Measurements from ENCODE around the gene LGALS12.

The LGALS12 gene

DNA sequence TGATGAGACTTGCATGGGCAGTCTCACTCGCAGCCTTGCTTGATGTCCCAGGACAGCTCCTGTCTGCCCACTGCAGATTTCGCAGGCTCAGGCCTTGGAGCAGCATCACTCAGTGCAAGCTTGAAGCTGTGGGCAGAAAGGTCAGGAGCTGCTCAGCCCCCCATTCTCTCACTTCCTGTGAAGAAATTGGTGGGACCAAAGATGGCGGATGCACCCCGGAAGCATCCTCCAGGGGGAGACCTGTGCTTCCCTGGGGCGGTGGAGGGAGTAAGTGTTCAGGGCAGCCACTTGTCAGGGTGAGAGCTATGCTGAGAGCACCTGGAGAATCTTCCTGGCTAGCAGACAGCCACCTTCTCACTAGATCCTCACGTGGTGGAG is 46.0 kb downstream of the LGALS12 start:
- no peak for TF ChIP-seq EZH2phosphoT487 (conservative IDR thresholded peaks at IDR 0.05; ENCODE audit: low read length)
- TF ChIP-seq, protein P1, sequence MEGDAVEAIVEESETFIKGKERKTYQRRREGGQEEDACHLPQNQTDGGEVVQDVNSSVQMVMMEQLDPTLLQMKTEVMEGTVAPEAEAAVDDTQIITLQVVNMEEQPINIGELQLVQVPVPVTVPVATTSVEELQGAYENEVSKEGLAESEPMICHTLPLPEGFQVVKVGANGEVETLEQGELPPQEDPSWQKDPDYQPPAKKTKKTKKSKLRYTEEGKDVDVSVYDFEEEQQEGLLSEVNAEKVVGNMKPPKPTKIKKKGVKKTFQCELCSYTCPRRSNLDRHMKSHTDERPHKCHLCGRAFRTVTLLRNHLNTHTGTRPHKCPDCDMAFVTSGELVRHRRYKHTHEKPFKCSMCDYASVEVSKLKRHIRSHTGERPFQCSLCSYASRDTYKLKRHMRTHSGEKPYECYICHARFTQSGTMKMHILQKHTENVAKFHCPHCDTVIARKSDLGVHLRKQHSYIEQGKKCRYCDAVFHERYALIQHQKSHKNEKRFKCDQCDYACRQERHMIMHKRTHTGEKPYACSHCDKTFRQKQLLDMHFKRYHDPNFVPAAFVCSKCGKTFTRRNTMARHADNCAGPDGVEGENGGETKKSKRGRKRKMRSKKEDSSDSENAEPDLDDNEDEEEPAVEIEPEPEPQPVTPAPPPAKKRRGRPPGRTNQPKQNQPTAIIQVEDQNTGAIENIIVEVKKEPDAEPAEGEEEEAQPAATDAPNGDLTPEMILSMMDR (IDR thresholded peaks at IDR 0.05; ENCODE audit: insufficient read depth, low read length, poor library complexity, severe bottlenecking), result no peak
- Histone ChIP-seq H3K27ac (ENCODE audit: low read depth, low read length) (no peak overlapping the region), H3K9me3 (ENCODE audit: insufficient read depth, low read length) (no peaks in the 10 kb centered on the region)

DNA sequence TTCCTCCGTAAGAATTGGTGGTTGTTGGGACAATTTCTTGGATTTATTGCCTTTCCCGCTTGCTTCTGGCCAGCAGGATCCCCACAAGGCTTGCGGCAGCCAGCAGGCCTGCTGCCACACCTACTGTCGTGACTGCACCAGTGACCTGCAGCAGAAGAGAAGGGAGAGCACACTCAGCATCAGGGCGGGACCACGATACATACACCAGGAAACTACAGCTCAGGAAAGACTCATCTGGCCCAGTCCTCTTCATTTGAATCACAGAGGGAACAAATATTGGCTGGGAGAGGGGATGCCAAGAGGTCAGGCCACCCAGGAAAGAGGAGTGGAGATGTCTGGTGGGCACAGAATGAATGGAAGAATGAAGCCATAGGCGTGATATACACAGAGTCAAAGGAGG is 47.0 kb downstream of the LGALS12 start:
- Histone ChIP-seq H3K9me3 (ENCODE audit: insufficient read depth, low read length) (no peaks in the 10 kb centered on the region), H3K4me3 (ENCODE audit: insufficient read depth, low read length, poor library complexity, severe bottlenecking) (no peak overlapping the region), H3K79me2 (ENCODE audit: insufficient read depth, low read length) (no peaks in the 10 kb centered on the region), H4K20me1 (ENCODE audit: low read depth, low read length) (no peaks in the 10 kb centered on the region), H3K9ac (ENCODE audit: low read length) (no peak overlapping the region), H3K4me2 (ENCODE audit: low read depth, low read length, poor library complexity, severe bottlenecking) (no peak overlapping the region), H3K27ac (ENCODE audit: low read depth, low read length) (no peak overlapping the region), H3K27me3 (ENCODE audit: low read length) (no peaks in the 10 kb centered on the region), H3K36me3 (ENCODE audit: low read length) (no peaks in the 10 kb centered on the region), H3K9me2 (replicated peaks; ENCODE audit: insufficient read depth, low read length) (no peaks in the 10 kb centered on the region), H2AFZ (ENCODE audit: low read depth, low read length, severe bottlenecking) (no peak overlapping the region), H3F3A (ENCODE audit: insufficient read depth) (no peaks in the 10 kb centered on the region)
- no peak for TF ChIP-seq EZH2phosphoT487 (conservative IDR thresholded peaks at IDR 0.05; ENCODE audit: low read length)

More for the DNA sequence above, 46.0 kb downstream of the LGALS12 start:
- no peaks in the 10 kb centered on the region for H3K36me3 ChIP-seq (ENCODE audit: low read length)
- H3K79me2 ChIP-seq (ENCODE audit: insufficient read depth, low read length), result no peaks in the 10 kb centered on the region
- H4K20me1 ChIP-seq (ENCODE audit: low read depth, low read length), result no peaks in the 10 kb centered on the region
- no peak overlapping the region for H3K4me3 ChIP-seq (ENCODE audit: insufficient read depth, low read length, poor library complexity, severe bottlenecking)
- no peak overlapping the region for H3K4me2 ChIP-seq (ENCODE audit: low read depth, low read length, poor library complexity, severe bottlenecking)
- no peak overlapping the region for H3K9ac ChIP-seq (ENCODE audit: low read length)
- H3F3A ChIP-seq (ENCODE audit: insufficient read depth), result no peaks in the 10 kb centered on the region
- H2AFZ ChIP-seq (ENCODE audit: low read depth, low read length, severe bottlenecking), result no peak overlapping the region
- no peaks in the 10 kb centered on the region for H3K27me3 ChIP-seq (ENCODE audit: low read length)
- no peaks in the 10 kb centered on the region for H3K9me2 ChIP-seq (replicated peaks; ENCODE audit: insufficient read depth, low read length)

DNA sequence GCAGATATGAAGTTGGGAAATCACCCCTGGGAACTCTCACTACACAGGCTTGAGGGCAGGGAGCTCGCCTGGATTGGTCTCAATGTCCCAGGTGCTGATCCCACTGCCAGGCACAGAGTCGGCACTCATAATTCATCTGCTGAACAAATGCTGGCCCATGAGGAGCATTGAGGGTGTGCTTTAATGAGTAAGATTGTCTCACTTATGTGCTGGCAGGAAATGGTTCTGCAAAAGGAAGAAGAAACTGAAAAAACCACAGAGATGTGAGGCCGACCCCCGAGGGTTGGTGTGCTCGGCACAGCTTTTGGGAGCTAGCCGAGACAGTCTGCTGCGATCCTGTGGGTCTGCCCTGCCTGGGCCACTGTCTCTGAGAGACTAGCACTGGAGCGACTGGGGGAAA is 47.9 kb downstream of the LGALS12 start:
- Histone ChIP-seq H3K9ac (ENCODE audit: low read length) (no peak overlapping the region; the same call in 1 of the 2 replicates), H3K79me2 (ENCODE audit: insufficient read depth, low read length) (no peaks in the 10 kb centered on the region), H3K9me3 (ENCODE audit: insufficient read depth, low read length) (no peaks in the 10 kb centered on the region), H3K27ac (ENCODE audit: low read depth, low read length) (no peak overlapping the region), H3K36me3 (ENCODE audit: low read length) (no peaks in the 10 kb centered on the region), H3K27me3 (ENCODE audit: low read length) (no peaks in the 10 kb centered on the region), H3K9me2 (replicated peaks; ENCODE audit: insufficient read depth, low read length) (no peaks in the 10 kb centered on the region), H3K4me2 (ENCODE audit: low read depth, low read length, poor library complexity, severe bottlenecking) (peak overlapping the region; percentile 36), H4K20me1 (ENCODE audit: low read depth, low read length) (no peaks in the 10 kb centered on the region), H3F3A (ENCODE audit: insufficient read depth) (no peaks in the 10 kb centered on the region), H3K4me3 (ENCODE audit: insufficient read depth, low read length, poor library complexity, severe bottlenecking) (no peak overlapping the region), H2AFZ (ENCODE audit: low read depth, low read length, severe bottlenecking) (peak overlapping the region; percentile 72)
- TF ChIP-seq, protein P1 (IDR thresholded peaks at IDR 0.05; ENCODE audit: insufficient read depth, low read length, poor library complexity, severe bottlenecking), result no peak
- TF ChIP-seq EZH2phosphoT487 (conservative IDR thresholded peaks at IDR 0.05; ENCODE audit: low read length), result no peak

DNA sequence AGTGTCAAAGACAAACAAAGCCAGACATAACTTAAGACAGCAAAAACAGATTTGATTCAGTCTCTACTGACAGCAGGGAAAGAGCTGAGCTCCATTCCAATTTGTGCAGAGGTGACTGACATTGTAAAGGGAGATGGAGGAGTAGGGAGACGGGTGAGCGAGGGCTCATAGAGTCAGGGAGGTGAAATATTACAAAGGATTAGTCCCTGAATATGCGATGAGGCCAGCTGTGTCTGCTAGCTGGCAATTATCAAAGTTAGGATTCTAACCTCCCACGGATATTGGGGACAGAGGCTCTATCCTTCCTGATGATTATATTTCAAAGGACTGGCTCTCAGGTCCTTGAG is 49.0 kb downstream of the LGALS12 start:
- no peak overlapping the region for H3K27ac ChIP-seq (ENCODE audit: low read depth, low read length)
- H3K4me2 ChIP-seq (ENCODE audit: low read depth, low read length, poor library complexity, severe bottlenecking), result no peak overlapping the region

More for the DNA sequence above, 49.0 kb downstream of the LGALS12 start:
- TF ChIP-seq EZH2phosphoT487 (conservative IDR thresholded peaks at IDR 0.05; ENCODE audit: low read length), result no peak
- TF ChIP-seq, protein P1 (IDR thresholded peaks at IDR 0.05; ENCODE audit: insufficient read depth, low read length, poor library complexity, severe bottlenecking), result no peak
- H3K4me3 ChIP-seq (ENCODE audit: insufficient read depth, low read length, poor library complexity, severe bottlenecking), result no peak overlapping the region
- H3K9me3 ChIP-seq (ENCODE audit: insufficient read depth, low read length), result no peaks in the 10 kb centered on the region
- no peak overlapping the region for H2AFZ ChIP-seq (ENCODE audit: low read depth, low read length, severe bottlenecking)
- no peaks in the 10 kb centered on the region for H3K9me2 ChIP-seq (replicated peaks; ENCODE audit: insufficient read depth, low read length)
- no peak overlapping the region for H3K9ac ChIP-seq (ENCODE audit: low read length)
- H4K20me1 ChIP-seq (ENCODE audit: low read depth, low read length), result no peaks in the 10 kb centered on the region
- H3K36me3 ChIP-seq (ENCODE audit: low read length), result no peaks in the 10 kb centered on the region
- no peaks in the 10 kb centered on the region for H3F3A ChIP-seq (ENCODE audit: insufficient read depth)
- no peaks in the 10 kb centered on the region for H3K27me3 ChIP-seq (ENCODE audit: low read length)
- no peaks in the 10 kb centered on the region for H3K79me2 ChIP-seq (ENCODE audit: insufficient read depth, low read length)

All from SU-DHL-6 (cell line).